Raji (cell line): Measurements from ENCODE around the gene RUNX2.

Experiments used
- POLR2A ChIP-seq: IDR thresholded peaks from 2 replicates; pipeline ENCODE4 v1.6.1; 2011; ENCODE audit warnings: low read depth, low read length, control low read depth; ENCODE audit not compliant: insufficient read depth

Gene RUNX2

DNA sequence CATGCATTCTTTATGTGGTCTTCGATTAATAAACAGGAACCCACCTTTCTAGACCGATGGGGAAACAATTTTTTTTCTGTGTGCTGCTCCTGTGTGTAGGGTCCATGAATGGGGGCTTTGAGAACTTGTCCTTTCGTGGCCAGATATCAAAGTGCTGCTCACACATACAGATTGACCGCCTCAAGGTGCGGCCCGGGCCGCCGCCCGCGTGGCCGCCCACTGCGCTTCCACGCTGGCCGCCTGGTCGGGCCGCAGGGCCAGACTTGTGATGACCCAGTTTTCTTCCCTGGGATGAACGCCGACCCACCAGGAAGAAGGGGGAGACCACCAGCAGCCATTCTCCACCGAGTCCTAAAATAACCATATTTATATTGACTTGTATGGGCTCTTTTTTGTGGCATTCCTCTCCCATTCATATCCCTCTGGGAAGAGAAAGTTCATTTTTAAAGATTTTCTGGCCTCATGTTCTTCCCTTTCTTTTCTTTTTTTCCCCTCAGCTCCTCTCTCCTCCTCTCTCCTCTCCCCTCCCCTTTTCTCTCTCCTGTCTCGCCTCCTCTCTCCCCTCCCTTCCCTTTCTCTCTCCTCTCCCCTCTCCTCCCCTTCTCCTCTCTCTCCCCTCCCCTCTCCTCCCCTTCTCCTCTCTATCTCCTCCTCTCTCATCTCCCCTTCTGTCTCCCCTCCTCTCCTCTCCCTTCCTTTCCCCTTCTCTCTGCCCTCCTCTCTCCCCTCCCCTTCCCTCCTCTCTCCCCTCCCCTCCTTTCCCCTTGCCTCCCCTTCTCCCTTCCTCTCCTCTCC, 314.4 kb downstream of the RUNX2 start:
- no peak for TF ChIP-seq POLR2A

DNA sequence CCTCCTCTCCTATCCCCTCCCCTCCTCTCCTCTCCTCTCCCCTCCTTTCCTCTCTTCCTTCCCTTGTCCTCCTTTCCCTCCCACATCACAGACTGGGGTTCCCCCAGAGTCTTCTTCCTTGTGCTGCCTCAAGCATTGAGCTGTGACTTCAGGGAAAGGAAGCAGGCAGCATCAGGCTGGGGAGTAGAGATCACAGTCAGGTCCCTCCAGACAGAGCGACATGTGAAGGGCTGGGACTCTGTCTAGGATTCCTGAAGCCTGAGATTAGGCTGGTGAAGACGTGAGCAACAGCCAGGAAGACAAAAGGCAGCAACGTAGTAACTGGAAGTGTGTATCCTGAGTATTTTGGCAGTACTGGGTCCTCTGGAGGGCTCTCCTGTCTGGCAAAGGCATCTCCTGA, 315.0 kb downstream of the RUNX2 start:
- TF ChIP-seq POLR2A, result no peak

DNA sequence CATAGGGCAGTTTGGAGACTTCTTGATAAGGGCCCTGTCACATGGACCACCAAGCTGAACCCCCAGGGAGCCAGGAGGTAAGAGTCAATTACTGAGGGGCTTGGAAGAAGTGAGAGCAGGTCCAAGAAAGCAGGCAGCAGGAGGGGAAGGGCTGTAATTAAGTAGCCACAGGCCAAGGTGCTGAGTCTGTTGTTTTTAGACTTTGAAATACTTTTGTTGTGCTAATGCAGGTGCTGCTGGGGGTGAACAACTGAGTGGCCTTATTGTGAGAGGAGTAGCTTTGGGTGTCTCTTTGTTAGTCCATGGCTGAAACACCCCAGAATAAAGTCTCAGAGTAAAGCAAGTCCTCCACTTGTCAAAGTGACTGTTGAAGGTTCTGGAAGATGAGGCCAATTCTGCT, 316.6 kb downstream of the RUNX2 start:
- no peak for TF ChIP-seq POLR2A

DNA sequence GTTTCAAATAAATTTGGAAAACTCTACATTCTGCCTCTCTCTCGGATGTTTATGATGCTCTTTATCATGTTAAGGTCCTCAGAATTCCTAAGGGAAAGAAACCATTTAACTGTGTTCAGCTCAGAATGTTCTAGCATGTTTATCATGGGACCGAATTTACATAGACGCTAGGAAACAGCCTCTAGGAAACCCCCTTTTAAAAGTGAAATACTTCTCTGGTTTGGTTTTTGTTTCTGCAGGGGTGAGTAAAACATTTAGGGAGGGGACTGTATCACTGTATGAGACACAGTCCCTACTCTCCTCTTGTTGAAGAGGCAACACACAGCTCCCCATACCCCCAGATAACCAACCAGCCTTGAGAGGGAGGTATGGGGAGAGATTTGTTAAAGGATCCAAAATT, 317.2 kb downstream of the RUNX2 start:
- TF ChIP-seq POLR2A, result no peak

DNA sequence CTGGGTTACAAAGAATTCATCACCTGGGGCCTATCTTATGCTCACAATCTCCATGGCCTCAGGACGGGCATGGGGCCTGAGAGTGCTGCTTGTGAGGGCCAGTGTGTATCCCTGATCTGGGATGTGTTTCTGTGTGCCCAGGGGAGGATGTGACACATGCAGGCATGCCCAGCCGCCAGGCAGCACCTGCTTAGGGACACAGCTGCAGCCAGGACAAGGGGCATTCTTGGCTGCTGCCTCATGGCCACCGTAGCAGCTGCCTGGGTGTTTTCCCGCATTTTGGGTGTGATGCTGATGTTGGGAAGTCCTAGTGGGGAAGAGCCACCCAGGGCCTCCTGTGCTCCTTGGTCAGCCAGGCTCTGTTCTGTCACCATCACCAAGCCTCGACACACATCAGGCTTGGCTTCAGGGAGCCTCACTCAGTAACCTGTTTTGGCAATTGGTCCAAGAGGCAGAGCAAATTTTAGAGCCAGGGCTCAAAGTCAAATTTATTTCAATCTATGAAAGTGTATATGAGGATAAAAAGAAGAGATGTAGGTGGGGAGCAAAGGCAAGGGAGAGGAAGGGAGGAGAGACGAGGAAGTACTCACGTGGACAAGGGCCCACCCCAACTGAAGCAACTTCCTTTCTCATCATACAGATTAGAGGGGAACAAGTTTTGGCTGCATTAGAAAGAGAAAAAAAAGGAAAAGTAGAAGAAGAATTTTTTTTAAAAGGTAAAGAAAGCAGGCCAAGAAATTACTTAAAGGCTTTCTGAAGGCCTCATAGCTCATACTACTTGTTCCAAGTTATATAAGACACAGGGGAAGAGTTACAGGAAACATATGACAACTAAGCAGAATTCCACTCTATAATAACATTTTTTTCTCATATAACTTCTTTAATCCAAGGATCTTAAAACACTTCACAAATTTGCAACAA, 319.5 kb downstream of the RUNX2 start:
- no peak for TF ChIP-seq POLR2A

DNA sequence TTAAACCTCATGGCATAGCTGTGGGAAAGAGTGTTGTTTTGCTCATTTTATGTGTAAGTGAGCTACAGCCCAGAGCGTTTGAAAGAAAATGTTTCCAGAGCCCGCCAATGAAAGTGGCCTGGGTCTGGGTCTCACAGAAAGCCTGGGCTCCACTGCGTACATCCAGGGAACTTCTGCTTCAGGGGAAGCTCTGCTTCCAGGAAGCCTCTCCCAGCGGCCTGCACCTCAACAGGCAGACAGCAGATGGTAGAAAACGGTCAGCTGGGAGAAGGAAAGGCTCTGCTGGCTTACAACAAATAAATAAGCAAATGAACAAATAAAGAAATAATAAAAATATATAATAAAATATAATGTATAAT, 320.1 kb downstream of the RUNX2 start:
- no peak for TF ChIP-seq POLR2A

DNA sequence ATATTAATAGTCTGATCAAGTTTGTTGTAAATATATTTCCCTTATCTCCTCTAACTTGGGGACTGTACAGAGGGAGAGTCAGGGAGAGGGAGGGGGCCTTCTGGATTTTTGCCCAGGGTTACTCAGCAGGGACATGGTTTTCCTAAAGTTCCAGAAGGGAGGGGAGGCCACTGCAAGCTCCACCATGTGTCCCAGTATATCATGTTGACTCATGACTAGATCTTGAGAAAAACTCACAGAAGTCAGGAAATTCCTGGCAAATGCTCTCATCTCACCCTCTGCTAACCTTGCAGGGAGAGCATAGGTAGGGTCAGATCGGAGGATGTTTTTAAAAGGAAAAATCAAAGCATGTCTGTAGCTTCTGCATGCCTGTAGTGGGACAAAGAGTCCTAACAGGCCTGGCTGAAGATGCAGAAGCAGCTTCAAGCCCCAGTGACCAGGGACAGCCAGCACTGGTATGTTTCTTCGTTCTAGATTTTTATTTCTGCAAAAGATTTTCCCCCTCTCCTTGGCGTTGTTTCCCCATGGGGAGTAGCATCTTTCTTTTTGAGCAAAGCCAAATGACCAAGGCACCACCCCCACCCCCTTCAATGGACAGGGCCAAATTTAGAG, 322.5 kb downstream of the RUNX2 start:
- no peak for TF ChIP-seq POLR2A

DNA sequence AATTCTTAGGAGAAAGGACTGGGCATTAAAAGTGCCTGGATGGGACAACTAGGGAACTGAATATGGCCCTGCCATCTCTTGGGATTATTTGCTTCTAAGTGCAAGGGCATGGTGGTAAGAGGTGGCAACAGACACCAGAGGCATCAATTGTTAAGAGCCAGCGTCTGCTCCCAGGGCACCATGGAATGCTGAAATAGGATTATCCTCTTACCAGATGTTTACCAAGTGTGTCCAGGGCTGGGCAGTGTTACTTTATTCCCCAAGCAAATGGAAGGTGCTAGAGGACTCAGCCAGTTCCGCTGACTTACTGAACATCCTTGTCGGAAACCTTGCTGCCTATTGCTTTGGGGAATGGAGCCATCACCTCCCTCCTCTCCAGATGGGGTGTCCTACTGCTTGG, 323.2 kb downstream of the RUNX2 start:
- TF ChIP-seq POLR2A, result no peak

DNA sequence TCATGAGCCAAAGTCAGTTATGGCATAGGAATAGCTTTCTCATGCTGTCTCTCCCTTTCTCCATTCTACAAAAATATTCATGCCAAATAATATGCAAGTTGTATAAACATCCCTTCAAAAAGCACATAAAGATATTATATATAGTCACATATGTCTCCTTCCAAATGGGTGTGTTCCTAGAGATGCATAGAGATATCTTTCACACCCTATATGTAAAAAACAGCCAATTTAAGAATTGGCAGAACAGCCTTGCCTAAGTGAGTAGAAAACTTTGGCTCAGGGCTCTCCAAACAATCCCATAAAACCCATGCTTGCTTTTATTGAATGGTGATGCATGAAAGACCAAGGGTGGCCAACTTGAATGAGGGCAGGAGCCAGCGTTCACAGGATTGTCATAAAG, 324.3 kb downstream of the RUNX2 start:
- TF ChIP-seq POLR2A, result no peak

DNA sequence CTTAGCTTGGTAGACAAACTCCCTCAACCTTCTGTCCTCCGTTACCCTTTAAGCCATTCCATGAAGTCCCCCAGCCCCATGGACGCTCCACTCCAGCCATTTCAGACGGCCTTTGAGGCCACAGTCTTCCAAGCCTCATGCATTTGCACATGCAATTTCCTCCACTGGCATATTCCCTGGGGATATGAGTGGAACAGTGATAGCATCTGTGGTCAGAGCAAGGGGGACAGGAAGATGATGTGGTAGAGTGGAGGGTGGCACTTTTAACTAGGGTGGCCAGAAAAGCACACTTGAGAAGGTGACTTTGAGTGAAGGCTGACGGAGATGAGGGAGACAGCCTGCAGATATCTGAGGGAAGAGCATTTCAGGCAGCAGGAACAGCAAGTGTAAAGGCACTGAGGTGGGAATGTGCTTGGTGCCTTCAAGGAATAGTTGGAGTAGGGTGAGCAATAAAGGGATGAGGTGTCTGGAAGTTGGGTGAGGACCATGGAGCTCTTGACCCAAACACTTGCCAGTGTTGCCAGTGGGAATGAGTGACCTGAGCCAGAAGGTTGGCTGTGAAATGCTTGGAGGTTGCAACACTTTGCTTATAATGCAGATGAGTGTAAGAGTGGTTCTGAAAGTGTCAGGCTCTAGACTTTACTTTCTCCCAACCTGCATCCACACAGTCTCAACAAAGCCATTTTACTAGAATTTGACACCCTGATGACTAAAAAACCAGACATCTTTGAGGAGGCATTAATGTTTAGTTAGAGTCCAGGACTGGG, 325.2 kb downstream of the RUNX2 start:
- TF ChIP-seq POLR2A, result no peak

DNA sequence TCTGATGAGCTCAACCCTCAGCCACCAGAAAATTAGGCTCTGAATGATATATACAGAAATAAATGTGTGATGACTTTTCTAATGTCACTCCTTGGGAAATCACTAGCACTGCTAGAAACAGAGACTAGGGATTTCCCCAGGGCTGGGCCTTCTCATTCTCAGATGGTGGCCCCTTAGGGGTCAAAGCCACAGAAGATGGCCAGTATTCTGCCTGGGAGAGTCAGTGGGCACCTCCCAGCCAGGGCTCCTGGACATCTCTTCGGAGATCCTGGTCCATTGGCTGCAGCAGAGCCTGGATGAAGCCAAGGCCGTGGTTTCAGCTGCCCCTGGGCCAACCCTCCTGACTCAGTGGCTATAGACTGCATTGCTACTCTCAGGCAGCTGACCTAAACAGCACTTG, 326.5 kb downstream of the RUNX2 start:
- no peak for TF ChIP-seq POLR2A

DNA sequence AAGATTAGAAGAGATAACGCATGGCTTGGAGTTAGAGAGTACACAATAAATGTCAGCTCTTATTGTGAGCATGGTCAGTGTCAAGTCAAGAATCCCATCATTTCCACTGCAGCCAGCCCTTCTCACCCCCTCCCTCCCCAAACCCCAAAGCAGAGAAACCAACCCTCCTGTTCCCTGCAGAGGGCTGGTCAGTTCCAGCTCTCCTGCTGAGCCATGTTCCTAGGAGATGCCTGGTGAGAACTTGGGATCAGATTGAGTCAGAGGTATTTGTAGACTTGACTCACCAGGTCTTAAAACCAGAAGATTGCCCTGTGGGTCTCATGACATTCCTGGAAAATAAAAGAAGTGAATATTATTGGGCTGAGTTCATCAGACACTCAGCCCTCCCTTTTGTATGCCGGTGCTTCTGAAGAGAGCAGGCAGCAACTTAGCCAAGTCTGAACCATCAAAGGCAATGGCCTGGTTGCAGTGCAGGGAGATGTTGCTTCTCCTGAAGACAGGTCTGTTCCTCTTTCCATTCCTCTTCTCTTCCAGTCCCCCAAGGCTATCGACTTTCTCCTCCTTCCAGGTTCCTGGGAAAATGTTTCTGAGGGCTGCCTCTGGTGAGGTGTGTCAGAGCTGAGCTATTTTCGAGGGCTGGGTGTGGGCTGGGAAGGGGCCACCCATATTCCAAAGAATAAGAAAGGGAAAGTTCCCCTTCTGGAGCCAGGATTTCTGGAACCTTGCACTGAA, 327.8 kb downstream of the RUNX2 start:
- no peak for TF ChIP-seq POLR2A

DNA sequence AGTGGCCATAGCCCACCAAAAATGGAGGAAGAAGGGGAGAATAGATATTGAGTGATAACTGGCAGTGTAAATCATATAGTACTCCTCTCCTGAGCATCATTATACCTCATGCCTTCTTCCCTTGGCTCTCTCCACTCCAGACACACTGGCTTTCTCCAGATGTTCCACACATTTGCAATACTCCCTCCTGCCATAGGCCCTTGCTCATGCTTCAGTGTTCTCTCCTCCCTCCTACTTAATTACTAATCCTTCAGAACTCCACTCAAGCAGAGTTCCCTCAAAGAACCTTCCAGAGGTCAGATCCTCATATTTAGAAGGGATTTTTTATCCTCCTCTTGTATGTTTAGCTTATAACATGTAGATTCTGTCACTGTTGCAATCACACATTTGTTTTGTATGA, 329.1 kb downstream of the RUNX2 start:
- no peak for TF ChIP-seq POLR2A

DNA sequence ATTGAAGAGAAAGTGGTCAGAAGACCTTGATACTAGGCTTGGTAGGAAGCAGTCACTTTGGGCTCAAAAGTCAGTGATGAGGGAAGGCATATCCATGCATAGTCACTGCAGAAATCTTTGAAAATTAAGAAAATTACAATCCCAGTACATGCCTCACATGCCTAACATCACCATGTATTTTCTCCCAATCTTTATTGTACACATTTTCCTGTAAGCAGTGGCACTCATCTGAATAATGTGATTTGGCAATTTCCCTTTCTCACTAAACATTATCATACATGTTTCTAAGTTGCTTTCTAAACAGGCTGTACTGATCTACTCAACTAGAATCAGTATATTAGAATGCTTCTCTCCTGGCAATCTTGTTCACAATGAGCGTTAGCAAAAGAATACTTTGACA, 330.3 kb downstream of the RUNX2 start:
- no peak for TF ChIP-seq POLR2A
